CD8-positive, alpha-beta memory T cell (primary cell): Measurements from ENCODE around the gene DAG1. TPM values are rescaled to one million over a fixed set of nuclear protein-coding genes. Genes with fewer than 3 reads are reported as not detected.

Experiments
- CTCF ChIA-PET: fragments of 350-600 bp; sonication (Branson Sonifier 250); formaldehyde crosslinking; loops from one replicate; lab custom pipeline; 2021; ENCODE audit warnings: antibody characterized with exemption; lab: Charles Lee
- POLR2A ChIA-PET: fragments of 350-600 bp; sonication (Branson Sonifier 250); formaldehyde crosslinking; loops from one replicate; lab custom pipeline; 2021; ENCODE audit warnings: antibody characterized with exemption; lab: Charles Lee
- DNase-seq, 5 donors: peaks; one replicate each; pipeline versions ENCODE4 v3.0.0 to v3.0.0-alpha.2; 2020 to 2022; ENCODE audit warnings: mixed read lengths in 1 of 5
- H3K27ac ChIP-seq: one replicate; pipeline ENCODE4 v1.7.0; 2013; ENCODE audit warnings: low read depth, mild to moderate bottlenecking, low read length, moderate library complexity
- H3K27me3 ChIP-seq: 2 replicates; pipeline ENCODE4 v1.7.0; 2013; ENCODE audit warnings: low read length, mild to moderate bottlenecking; ENCODE audit not compliant: insufficient read depth, poor library complexity, severe bottlenecking
- H3K36me3 ChIP-seq: 2 replicates; pipeline ENCODE4 v1.7.0; 2013; ENCODE audit warnings: mild to moderate bottlenecking, low read length, moderate library complexity; ENCODE audit not compliant: insufficient read depth
- H3K4me1 ChIP-seq: 2 replicates; pipeline ENCODE4 v1.7.0; 2013; ENCODE audit warnings: mild to moderate bottlenecking, low read length, moderate library complexity; ENCODE audit not compliant: insufficient read depth
- H3K4me3 ChIP-seq: 2 replicates; pipeline ENCODE4 v1.7.0; 2013; ENCODE audit warnings: mild to moderate bottlenecking, low read length
- H3K9me3 ChIP-seq: 2 replicates; pipeline ENCODE4 v1.7.0; 2013; ENCODE audit warnings: mild to moderate bottlenecking, low read length
- H3K27ac Mint-ChIP-seq, 8 donors: one replicate each; pipeline ENCODE4 v1.8.0; 2020 to 2021; ENCODE audit warnings: mixed read lengths in 8 of 8, mild to moderate bottlenecking in 6 of 8, inconsistent platforms in 3 of 8, moderate library complexity in 3 of 8
- H3K27me3 Mint-ChIP-seq, 2 donors: one replicate each; pipeline ENCODE4 v1.8.0; 2020 to 2021; ENCODE audit warnings: mixed read lengths in 2 of 2, mild to moderate bottlenecking in 1 of 2, moderate library complexity in 1 of 2
- H3K36me3 Mint-ChIP-seq, 3 donors: one replicate each; pipeline ENCODE4 v1.8.0; 2020 to 2021; ENCODE audit warnings: mixed read lengths in 3 of 3, inconsistent platforms in 1 of 3, mild to moderate bottlenecking in 1 of 3
- H3K4me1 Mint-ChIP-seq, 3 donors: one replicate each; pipeline ENCODE4 v1.8.0; 2020 to 2021; ENCODE audit warnings: mixed read lengths in 3 of 3, inconsistent platforms in 1 of 3, mild to moderate bottlenecking in 1 of 3
- H3K4me3 Mint-ChIP-seq, 7 donors: one replicate each; pipeline ENCODE4 v1.8.0; 2020 to 2021; ENCODE audit warnings: mixed read lengths in 7 of 7, mild to moderate bottlenecking in 6 of 7, moderate library complexity in 4 of 7, inconsistent platforms in 2 of 7
- H3K9me3 Mint-ChIP-seq, 5 donors: one replicate each; pipeline ENCODE4 v1.8.0; 2020 to 2022; ENCODE audit warnings: mixed read lengths in 5 of 5, mild to moderate bottlenecking in 3 of 5, moderate library complexity in 2 of 5, inconsistent platforms in 1 of 5
- polyA plus RNA-seq: library from polyadenylated mRNA; unstranded; fragments of 300-500 nt; fragmentation: Illumina TruSeq; gene quantifications from one replicate; pipeline ENCODE4 v1.2.3, GENCODE V29; 2021
- total RNA-seq, 2 experiments: library from RNA; stranded (reverse); gene quantifications; one replicate each; pipeline ENCODE4 v1.2.3, GENCODE V29; 2021

Gene DAG1
- total and polyA plus RNA-seq, 3 experiments from 2014 or later, result 7.5 to 21.2 (median 20.9) TPM

DNA sequence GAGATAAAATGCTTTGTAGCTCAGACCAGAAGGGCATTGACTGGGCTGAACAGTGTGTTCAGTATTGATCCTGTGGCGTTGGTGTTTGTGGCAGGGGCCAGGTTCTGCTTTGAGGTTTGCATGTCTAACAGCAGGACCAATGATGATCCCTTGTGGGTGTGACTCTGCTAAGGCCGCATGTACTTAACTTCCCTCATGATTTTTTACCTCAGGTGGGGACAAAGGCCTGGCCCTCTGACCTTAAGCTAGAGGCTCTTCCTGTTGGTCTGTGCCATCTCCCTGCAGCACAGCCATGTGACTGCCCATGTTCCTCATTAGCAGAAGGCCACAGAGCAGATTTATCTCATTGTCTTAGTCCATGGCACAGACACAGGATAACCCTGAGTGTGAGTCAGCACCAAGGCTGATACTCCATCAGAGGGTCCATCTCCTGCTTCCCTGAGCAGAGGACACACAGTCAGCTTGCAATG, 49.9 kb downstream of the DAG1 start:
- H3K36me3 Mint-ChIP-seq, result peaks cover 8 to 75% (median 19%) of the 10 kb centered on the region in 3 donors
- H3K27me3 ChIP-seq, result no peaks in the 10 kb centered on the region
- H3K9me3 Mint-ChIP-seq, result no peaks in the 10 kb centered on the region
- H3K4me1 Mint-ChIP-seq, result peaks cover 12 to 29% (median 23%) of the 10 kb centered on the region in 3 donors
- no peak overlapping the region for H3K4me3 Mint-ChIP-seq
- no peak overlapping the region for H3K27ac ChIP-seq
- DNase-seq, result no peak
- peak overlapping the region in 3 of 8 donors; percentile 7 to 61 (median 44) for H3K27ac Mint-ChIP-seq
- CTCF ChIA-PET, result interaction anchor here (2.2 kb wide), 1 partner anchor 19 kb away, joined by 5 read pairs; no protein-coding TSS in a partner anchor
- no peak overlapping the region for H3K4me3 ChIP-seq
- H3K4me1 ChIP-seq, result no peaks in the 10 kb centered on the region
- H3K36me3 ChIP-seq, result peaks cover 10% of the 10 kb centered on the region
- H3K27me3 Mint-ChIP-seq, result no peaks in the 10 kb centered on the region
- POLR2A ChIA-PET, result interaction anchor here (0.6 kb wide), 1 partner anchor 228 kb away, joined by 3 read pairs; no protein-coding TSS in a partner anchor
- H3K9me3 ChIP-seq, result no peaks in the 10 kb centered on the region

DNA sequence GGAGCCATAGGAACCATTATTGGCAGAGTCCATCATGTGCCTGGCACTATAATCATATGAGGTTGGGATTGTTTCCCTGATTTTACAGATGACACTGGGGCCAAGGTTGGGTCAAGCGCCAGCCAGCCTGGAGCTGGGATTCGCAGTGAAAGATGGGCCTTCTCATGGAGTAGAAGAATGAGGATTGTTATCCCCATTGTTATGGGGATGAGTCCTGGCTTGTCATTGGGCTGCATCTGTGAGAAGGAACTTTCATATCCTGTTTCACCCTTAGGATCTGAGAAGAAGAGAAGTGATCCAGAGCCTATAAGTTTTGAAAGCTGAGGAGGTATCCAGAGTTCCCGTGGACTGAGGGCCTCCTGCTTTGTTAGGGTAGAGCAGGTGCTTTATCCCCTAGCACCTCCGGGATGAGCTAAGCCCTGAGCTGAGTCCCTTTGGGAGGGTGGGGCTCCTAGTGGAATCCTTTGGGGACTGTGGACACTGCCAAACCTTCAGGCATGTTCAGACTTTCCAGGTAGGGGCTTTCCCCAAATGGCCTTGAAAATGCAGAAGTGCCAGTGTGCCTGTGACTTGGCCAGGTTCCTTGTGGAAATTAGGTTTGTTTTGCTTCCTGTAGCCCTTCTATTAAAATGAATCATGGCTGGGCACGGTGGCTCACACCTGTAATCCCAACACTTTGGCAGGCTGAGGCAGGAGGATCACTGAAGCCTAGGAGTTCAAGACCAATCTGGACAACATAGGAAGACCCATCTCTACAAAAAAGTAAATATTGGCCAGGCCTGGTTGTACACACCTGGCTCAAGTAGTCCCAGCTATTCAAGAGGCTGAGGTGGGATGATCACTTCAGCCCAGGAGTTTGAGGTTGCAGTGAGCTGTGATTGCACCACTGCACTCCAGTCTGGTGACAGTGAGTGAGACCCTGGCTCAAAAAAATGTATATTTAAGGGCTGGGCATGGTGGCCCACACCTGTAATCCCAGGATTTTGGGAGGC, 54.0 kb downstream of the DAG1 start:
- H3K27me3 Mint-ChIP-seq, result no peaks in the 10 kb centered on the region
- peaks cover 0 to 47% (median 8%) of the 10 kb centered on the region in 3 donors for H3K36me3 Mint-ChIP-seq
- no peak for DNase-seq
- peak overlapping the region in 1 of 8 donors; percentile 74 for H3K27ac Mint-ChIP-seq
- H3K4me3 Mint-ChIP-seq, result no peak overlapping the region
- no peaks in the 10 kb centered on the region for H3K9me3 ChIP-seq
- ChIA-PET CTCF (no interaction called here), POLR2A (no interaction called here)
- no peaks in the 10 kb centered on the region for H3K27me3 ChIP-seq
- no peaks in the 10 kb centered on the region for H3K36me3 ChIP-seq
- no peaks in the 10 kb centered on the region for H3K4me1 ChIP-seq
- H3K9me3 Mint-ChIP-seq, result no peaks in the 10 kb centered on the region
- no peak overlapping the region for H3K4me3 ChIP-seq
- H3K27ac ChIP-seq, result no peak overlapping the region
- peaks cover 15 to 20% (median 15%) of the 10 kb centered on the region in 3 donors for H3K4me1 Mint-ChIP-seq

DNA sequence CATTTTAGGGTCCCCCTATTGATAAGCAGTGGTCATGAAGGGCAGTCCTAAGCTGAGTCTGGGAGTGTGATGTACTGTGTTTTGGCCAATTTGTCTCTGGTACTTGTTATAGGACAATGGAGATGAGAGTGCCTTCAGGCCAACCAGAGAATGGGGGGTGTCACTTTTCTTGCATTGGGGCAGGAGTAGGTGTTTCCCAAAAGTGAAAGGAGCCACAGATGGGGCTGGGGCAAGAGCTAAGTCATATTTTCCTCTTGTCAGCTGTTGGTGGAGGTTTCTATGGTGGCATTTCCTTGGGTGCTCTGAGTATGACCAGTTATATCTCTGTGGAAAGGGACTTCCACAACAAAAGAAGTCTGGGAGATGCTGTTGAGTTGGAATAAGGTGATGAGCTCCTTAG, 59.5 kb downstream of the DAG1 start:
- Mint-ChIP-seq H3K4me3 (no peak overlapping the region), H3K9me3 (no peaks in the 10 kb centered on the region), H3K4me1 (peaks cover 7 to 11% (median 9%) of the 10 kb centered on the region in 3 donors), H3K27me3 (peaks cover 0 to 1% of the 10 kb centered on the region in 2 donors), H3K27ac (peak overlapping the region in 4 of 8 donors; percentile 56 to 70 (median 66)), H3K36me3 (peaks cover 0 to 54% (median 9%) of the 10 kb centered on the region in 3 donors)
- Histone ChIP-seq H3K4me3 (no peak overlapping the region), H3K27ac (no peak overlapping the region), H3K4me1 (no peaks in the 10 kb centered on the region), H3K27me3 (no peaks in the 10 kb centered on the region), H3K9me3 (no peaks in the 10 kb centered on the region), H3K36me3 (peaks cover 10% of the 10 kb centered on the region)
- no peak for DNase-seq
- ChIA-PET POLR2A (no interaction called here), CTCF (interaction anchor here (0.8 to 1.4 kb wide), 2 partner anchors 10 to 142 kb away, joined by 3 to 9 read pairs; no protein-coding TSS in a partner anchor)

DNA sequence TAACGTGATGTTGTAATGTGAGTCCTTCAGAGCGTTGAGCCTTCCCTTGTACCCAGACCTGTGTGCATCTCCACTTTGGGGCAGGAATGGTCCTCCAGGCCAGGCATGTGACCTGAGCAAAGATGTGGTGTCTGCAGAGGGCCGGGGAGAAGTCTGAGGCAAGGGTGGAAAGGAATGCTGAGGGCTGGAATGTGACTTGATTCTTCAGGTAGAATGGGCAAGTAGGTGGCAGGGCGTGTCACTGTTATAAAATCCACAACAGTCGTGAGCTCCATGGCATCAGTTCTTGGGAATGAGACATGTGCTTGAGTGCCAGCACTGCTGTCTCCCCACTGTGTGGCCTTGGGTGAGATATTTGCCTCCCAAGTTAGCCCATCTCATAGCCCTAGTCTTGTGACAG, 60.2 kb downstream of the DAG1 start:
- Histone ChIP-seq H3K4me1 (no peaks in the 10 kb centered on the region), H3K36me3 (peaks cover 10% of the 10 kb centered on the region), H3K27me3 (no peaks in the 10 kb centered on the region), H3K4me3 (no peak overlapping the region), H3K9me3 (no peaks in the 10 kb centered on the region), H3K27ac (no peak overlapping the region)
- Mint-ChIP-seq H3K36me3 (peaks cover 0 to 50% (median 9%) of the 10 kb centered on the region in 3 donors), H3K9me3 (no peaks in the 10 kb centered on the region), H3K4me1 (peaks cover 7 to 11% (median 9%) of the 10 kb centered on the region in 3 donors), H3K27me3 (peaks cover 0 to 1% of the 10 kb centered on the region in 2 donors), H3K4me3 (no peak overlapping the region), H3K27ac (peak overlapping the region in 3 of 8 donors; percentile 9 to 51 (median 28))
- POLR2A ChIA-PET, result no interaction called here
- no peak for DNase-seq
- CTCF ChIA-PET, result interaction anchor here (0.8 to 1.4 kb wide), 4 partner anchors 9 to 141 kb away, joined by 3 to 9 read pairs (median 4); no protein-coding TSS in a partner anchor

DNA sequence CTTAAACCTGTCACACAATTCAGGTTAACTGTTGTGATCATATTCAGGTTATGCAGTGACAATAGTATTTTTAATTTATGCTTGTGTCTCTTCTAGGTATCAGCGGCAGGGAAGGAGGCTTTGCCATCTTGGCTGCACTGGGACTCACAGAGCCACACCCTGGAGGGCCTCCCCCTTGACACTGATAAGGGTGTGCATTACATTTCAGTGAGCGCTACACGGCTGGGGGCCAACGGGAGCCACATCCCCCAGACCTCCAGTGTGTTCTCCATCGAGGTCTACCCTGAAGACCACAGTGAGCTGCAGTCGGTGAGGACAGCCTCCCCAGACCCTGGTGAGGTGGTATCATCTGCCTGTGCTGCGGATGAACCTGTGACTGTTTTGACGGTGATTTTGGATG, 60.6 kb downstream of the DAG1 start:
- Histone ChIP-seq H3K4me3 (no peak overlapping the region), H3K9me3 (no peaks in the 10 kb centered on the region), H3K36me3 (peaks cover 10% of the 10 kb centered on the region), H3K27ac (no peak overlapping the region), H3K4me1 (no peaks in the 10 kb centered on the region), H3K27me3 (no peaks in the 10 kb centered on the region)
- H3K27ac Mint-ChIP-seq, result peak overlapping the region in 4 of 8 donors; percentile 9 to 41 (median 22)
- DNase-seq, result no peak
- H3K4me3 Mint-ChIP-seq, result no peak overlapping the region
- peaks cover 0 to 50% (median 11%) of the 10 kb centered on the region in 3 donors for H3K36me3 Mint-ChIP-seq
- peaks cover 6 to 11% (median 9%) of the 10 kb centered on the region in 3 donors for H3K4me1 Mint-ChIP-seq
- peaks cover 0 to 1% of the 10 kb centered on the region in 2 donors for H3K27me3 Mint-ChIP-seq
- POLR2A ChIA-PET, result no interaction called here
- no peaks in the 10 kb centered on the region for H3K9me3 Mint-ChIP-seq
- CTCF ChIA-PET, result interaction anchor here (0.9 to 1.2 kb wide), 2 partner anchors 9 kb away, joined by 3 to 6 read pairs; no protein-coding TSS in a partner anchor

DNA sequence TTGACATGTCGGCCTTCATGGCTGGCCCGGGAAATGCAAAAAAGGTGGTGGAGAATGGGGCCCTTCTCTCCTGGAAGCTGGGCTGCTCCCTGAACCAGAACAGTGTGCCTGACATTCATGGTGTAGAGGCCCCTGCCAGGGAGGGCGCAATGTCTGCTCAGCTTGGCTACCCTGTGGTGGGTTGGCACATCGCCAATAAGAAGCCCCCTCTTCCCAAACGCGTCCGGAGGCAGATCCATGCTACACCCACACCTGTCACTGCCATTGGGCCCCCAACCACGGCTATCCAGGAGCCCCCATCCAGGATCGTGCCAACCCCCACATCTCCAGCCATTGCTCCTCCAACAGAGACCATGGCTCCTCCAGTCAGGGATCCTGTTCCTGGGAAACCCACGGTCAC, 61.2 kb downstream of the DAG1 start:
- no peak overlapping the region for H3K27ac ChIP-seq
- no peak overlapping the region for H3K4me3 ChIP-seq
- peaks cover 0 to 1% of the 10 kb centered on the region in 2 donors for H3K27me3 Mint-ChIP-seq
- peaks cover 10% of the 10 kb centered on the region for H3K36me3 ChIP-seq
- no peak for DNase-seq
- POLR2A ChIA-PET, result no interaction called here
- H3K4me1 ChIP-seq, result no peaks in the 10 kb centered on the region
- H3K9me3 ChIP-seq, result no peaks in the 10 kb centered on the region
- no peak overlapping the region for H3K4me3 Mint-ChIP-seq
- no peaks in the 10 kb centered on the region for H3K9me3 Mint-ChIP-seq
- no peaks in the 10 kb centered on the region for H3K27me3 ChIP-seq
- peaks cover 0 to 50% (median 11%) of the 10 kb centered on the region in 3 donors for H3K36me3 Mint-ChIP-seq
- H3K4me1 Mint-ChIP-seq, result peaks cover 6 to 11% (median 9%) of the 10 kb centered on the region in 3 donors
- CTCF ChIA-PET, result interaction anchor here (0.9 to 1.2 kb wide), 2 partner anchors 9 to 10 kb away, joined by 3 to 6 read pairs; no protein-coding TSS in a partner anchor
- H3K27ac Mint-ChIP-seq, result no peak overlapping the region

DNA sequence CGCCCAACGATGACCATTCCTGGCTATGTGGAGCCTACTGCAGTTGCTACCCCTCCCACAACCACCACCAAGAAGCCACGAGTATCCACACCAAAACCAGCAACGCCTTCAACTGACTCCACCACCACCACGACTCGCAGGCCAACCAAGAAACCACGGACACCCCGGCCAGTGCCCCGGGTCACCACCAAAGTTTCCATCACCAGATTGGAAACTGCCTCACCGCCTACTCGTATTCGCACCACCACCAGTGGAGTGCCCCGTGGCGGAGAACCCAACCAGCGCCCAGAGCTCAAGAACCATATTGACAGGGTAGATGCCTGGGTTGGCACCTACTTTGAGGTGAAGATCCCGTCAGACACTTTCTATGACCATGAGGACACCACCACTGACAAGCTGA, 61.6 kb downstream of the DAG1 start:
- no peaks in the 10 kb centered on the region for H3K9me3 Mint-ChIP-seq
- Histone ChIP-seq H3K9me3 (no peaks in the 10 kb centered on the region), H3K4me3 (no peak overlapping the region), H3K27me3 (no peaks in the 10 kb centered on the region), H3K4me1 (no peaks in the 10 kb centered on the region), H3K36me3 (peaks cover 10% of the 10 kb centered on the region), H3K27ac (no peak overlapping the region)
- POLR2A ChIA-PET, result no interaction called here
- CTCF ChIA-PET, result no interaction called here
- H3K36me3 Mint-ChIP-seq, result peaks cover 0 to 49% (median 11%) of the 10 kb centered on the region in 3 donors
- peaks cover 6 to 9% (median 8%) of the 10 kb centered on the region in 3 donors for H3K4me1 Mint-ChIP-seq
- no peak for DNase-seq
- no peak overlapping the region for H3K4me3 Mint-ChIP-seq
- H3K27ac Mint-ChIP-seq, result peak overlapping the region in 1 of 8 donors; percentile 43
- H3K27me3 Mint-ChIP-seq, result peaks cover 0 to 1% of the 10 kb centered on the region in 2 donors
